NCI-H526 treated with DMSO at 0.1 percent for 48 hours (cell line): ENCODE results near the gene VENTX.

Experiments used
- DNase-seq: peaks from one replicate; lab custom pipeline; 2025; lab: John Stamatoyannopoulos, UW

The VENTX gene

DNA sequence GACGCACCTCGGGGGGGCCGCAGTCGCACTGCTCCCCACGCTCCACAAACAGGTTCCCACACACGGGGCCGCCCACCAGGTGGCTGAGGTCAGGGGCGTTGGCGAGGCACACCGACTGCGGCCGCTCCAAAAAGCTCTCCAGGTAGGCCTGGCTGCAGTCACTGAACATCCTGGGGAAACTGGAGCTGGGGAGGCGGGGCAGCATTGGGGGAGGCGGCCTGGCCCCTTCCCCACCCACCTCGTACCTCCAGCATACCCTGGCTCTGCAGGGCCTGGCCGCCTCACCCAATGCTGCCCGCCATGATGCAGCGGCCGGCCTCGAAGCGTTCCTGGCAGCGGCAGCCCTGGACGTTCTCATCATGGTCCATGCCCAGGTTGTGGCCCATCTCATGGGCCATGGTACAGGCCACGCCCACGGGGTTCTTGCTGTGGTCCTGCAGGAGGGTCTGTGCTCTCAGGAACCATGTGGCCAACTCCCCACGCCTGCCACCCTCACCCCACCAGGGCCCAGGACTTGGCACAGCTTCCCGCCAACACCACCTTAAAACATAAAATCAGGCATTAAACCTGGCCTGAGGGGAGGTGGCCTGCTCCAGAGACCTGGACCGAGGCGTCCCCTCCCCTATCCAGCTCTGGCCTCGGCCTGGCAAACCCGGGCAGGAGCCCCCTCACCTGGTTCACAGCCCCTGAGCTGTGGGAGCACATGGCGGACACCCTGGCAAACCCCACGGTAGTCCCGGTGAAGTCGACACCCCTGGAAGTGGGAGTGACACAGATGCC lies 34.1 kb downstream of the VENTX start:
- DNase-seq, result no peak

DNA sequence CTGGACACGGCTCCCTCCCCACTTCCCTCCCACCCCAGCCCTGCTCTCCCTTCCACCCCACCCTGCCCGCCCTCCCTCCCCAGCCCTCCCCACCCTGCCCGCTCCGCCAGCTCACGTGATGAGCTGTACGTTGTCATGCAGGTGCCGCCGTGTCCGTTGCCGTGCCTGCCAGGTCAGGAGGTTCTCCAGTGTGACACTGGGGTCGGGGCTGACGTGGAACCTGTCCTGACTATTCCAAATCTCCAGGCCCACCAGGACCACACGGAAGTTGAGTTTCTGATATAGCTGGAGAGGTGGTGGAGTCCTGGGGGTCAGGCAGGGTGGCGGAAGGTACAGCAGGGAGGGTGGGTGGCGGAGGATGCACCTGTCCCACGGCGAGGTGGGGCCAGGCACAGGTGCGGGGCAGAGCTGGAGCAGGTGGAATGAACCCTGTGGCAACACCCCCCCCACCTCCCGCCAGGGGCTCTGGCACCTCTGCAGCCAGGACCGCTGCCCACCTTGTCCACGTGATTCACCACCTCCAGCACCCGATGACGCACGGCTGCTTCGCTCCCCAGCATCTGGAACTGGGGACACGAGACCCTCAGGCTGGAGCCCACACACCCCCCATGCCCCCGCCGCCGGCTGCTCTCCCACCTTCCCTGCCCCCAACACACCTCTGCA lies 34.8 kb downstream of the VENTX start:
- no peak for DNase-seq

DNA sequence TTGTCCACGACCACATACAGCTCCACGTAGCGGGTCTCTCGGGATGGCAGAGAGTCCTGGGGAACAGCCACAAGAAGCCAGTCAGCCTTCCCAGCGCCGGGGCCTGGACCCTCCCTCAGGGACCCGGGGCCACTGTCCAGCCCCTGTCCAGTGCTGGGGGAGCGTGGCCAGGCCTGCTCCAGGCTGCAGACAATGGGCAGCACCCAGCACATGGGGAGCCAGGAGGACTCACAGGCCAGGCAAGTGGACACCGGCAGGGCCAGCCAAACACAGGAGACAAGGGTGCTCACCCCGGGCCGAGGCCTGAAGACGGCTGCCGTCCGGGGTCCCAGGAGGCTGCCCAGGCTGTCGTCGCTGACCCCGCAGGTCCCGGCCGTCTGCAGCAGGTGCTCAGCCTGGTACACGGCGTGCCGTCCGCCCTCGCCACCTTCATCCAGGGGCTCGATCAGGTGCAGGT lies 35.3 kb downstream of the VENTX start:
- no peak for DNase-seq

DNA sequence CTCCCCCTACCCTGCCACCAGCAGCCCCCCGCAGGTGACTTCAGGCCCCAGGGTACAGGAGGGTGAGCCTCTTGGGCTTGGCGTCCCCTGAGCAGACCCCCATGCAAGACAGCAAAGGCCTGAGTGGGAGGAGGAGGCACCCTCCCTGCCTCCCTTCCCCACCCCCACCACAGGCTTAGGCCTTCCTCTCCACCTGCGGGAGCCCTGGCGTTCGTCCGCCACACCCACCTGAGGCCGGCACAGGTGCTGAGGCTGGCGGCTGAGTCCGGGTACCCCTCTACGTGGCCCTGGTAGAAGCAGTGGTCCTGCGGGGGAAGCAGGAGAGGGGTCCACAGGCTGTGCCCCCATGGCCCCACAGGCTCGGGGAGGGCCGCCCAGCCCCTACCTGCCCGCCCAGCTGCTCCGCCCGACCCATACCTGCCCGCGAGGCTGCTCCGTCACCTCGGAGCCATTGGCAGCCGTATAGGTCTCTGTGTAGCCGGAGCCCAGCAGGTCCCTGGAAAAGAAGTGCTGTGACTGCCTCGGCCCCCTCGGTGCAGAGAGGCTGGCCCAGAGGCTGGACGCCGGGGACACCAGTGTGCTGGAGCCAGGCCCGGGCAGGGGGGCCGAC lies 36.0 kb downstream of the VENTX start:
- no peak for DNase-seq

DNA sequence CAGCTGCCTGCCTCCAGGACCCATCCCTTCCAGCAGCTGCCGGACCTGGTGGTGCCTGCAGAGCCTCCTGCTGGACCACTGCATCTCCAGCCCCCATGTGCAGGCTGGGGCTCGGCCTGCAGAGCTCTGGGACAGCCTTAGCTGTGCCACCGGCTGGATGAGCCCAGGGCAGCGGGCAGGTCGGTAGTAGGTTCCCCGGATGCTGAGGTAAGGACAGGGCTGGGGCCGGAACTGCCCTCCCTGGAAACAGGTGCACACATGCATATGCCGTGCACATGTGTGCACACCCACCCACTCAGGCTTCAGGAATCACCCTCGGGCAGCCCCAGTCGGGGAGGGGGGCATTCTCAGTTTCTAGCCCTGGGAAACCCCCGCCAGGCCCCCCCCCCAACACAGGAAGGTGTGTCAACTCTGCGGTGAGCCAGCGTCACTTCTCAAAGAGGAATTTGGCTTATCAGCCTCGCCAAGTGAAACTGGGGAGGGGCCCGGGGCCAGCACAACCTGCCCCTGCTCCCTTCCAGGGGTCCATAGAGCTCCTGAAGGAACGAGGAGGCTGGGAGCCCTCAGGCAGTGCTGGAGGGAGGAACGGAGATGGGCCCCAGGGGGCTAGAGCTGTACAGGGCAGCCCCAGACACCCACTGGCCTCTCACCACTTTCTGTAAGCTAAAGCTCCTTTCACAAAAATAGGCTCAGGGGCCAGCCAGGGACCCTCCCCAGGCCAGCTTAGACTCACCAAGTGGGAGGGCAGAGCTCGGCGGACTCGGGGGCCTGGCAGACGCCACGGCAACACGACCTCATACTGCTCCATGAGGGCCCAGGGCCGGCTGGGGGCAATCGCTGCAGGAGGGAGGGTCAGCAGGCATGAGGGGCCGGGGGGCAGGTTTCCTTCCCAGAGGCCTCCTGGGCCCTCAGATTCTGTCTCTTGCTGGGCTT lies 37.4 kb downstream of the VENTX start:
- DNase-seq, result no peak

DNA sequence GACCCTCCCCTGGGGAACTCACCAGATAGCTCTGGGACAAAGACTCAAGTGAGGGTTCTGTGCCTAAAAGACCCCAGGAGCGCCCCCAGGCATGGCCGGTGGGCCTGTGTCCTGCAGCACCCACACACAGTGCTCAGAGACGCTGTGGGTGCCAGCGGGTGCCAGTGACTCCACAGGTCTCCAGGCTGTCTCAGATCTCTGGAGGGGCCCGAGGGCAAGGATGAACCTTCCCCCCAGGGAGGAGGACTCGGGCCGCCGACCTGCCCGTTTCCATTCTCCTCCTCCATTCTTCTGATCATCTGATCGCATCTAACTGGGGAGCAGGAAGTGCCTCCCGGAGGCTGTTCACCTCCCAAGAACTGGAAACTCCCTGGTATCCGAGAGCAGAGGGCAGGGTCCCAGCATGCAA lies 38.0 kb downstream of the VENTX start:
- DNase-seq, result no peak

DNA sequence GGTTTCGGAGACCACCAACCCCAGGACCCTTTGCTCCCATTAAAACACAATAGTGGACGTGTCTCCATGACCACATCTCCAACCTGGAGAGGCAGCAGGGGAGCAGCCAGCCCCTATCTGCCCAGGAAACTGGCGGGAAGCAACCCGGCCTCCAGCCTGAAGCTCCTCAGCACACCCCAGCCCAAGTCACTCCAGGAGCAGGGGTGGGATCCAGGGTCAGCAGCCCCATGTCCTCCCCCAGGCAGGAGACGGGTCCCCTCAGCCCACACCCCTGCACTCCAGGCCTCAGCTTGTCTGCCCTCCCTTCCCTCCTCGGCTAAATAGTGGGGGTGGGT lies 38.4 kb downstream of the VENTX start:
- no peak for DNase-seq

DNA sequence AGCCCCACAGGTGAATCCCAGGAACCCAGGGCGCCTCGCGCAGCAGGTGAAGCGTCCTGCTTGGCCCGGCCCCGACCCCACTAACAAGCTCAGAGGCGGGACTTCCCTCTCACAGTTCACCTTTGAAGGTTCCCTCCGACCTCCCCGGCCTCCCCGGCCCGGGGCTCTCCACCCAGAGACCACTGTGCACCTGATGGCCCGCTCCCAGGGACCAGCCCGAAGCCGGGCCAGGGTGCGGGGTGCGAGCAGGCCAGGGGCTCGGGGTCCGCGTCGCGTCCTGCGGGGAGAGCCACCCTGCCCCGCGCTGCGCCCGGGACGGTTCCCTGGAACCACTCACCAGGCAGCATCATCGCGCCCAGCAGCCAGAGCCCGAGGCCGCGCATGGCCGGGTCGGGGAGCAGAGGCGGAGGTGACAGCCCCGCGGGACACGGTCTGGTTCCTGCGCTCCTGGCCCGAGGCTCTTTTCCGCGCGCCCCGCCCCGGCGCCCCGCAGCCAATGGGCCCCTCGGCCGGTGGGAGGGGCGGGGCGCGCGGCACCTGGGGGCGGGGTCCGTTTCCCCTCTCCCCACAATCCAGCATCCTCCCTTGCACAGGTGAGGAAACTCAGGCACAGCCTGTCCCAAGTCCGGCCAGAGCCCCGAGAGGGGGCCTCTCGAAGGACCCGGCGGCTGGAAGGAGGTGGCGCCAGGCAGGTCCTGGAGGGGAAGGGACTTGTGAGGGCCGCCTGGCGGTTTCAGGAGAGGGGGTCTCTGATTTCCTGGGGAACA lies 39.0 kb downstream of the VENTX start, which contains the start of gene ADAM8:
Gene ADAM8, minus strand, starts transcription at position 434 of the 767 bp plus-strand sequence. Its CDS starts 51 bp downstream, at position 383.
- no peak for DNase-seq

DNA sequence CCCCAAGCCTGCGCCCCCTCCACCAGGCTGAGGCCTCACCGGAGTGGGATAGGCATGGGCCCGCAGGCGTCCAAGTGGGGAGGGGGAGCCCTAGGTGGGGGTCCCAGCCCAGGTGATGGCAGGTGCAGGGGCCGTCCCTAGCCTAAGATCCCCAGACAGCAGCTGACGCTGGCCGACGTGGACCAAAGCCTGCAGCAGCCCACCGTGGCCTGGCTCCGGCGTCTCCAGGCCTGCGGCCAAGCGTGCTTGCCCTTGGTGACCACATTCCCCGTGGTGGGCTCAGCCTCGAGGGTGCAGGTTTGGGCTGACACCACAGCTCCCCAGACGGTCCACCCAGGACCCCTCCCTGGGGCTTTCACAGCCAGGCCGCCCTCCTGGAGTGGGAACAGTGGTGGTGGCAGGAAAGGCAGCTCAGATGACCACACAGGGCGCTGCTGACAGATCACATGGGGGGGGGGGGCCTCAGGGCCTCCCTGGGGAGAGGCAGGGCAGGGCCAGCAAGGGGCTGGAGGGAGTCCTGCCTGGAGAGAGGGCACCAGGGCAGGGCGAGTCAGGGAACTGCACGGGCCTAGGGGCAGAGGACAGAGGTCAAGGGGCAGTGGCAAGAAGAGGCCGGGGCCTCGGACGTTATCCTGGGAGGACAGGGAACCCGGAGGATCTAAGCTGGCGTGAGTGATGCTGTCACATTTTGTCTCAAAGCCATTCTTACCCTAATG lies 39.8 kb downstream of the VENTX start:
- DNase-seq, result no peak

DNA sequence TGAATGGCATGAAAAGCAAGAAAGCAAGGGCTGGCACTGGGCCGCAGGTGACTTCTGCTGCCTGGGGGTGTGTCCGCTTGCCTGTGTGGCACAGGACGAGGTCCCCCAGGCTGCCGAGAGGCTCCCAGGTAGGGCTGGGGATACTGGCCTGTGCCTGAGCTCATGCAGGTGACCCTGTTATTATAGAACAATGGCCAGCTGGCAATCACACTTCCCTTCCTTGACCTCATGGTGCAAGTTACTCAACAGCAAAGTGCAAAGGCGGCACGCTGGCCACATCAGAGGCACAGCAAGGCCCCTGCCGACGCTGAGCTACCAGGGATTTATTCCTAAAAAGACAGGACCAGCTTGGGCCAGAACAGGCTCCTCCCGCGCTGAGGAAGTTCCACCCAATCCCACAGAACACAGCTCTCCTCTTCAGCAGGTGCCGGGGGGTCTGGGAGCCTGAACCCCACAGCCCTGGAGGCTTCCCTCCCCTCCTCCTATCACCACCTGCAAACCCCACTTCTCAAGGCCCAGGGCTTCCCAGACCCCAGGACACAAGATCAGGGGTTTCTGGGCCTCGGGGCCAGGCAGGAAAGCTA lies 40.4 kb downstream of the VENTX start:
- no peak for DNase-seq

DNA sequence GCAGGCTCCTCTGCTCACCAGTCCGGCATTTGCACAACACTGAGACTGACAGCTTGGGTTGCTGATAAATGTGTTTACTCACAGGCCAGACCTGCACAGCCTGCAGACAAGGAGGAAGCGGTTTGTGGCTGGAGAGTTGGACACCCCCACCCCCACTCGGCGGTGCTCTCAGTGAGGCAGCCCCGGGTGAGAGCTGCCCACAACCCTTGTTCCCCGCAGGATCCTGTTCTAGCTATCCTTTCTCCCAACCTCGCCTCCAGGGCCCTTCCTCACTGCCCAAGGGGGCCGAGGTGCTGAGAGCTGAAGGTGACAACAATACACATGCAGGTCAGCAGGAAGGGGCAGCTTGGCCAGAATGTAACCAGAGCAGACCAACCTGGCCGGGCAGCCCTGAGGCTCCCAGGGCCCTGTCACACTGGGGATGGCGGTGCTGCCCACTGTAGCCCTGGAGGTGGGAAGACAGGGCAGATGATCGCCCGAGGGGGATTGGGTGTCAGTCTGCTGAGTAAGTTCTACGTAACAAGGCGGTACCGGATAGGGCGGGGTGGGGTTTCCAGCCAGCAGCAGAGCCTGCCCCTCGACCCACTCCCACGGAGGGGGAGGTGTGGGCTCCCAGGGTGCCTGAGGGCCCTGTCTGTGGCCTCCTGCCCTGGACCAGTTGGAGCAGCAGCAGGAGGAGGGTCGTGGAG lies 41.1 kb downstream of the VENTX start:
- DNase-seq, result no peak

DNA sequence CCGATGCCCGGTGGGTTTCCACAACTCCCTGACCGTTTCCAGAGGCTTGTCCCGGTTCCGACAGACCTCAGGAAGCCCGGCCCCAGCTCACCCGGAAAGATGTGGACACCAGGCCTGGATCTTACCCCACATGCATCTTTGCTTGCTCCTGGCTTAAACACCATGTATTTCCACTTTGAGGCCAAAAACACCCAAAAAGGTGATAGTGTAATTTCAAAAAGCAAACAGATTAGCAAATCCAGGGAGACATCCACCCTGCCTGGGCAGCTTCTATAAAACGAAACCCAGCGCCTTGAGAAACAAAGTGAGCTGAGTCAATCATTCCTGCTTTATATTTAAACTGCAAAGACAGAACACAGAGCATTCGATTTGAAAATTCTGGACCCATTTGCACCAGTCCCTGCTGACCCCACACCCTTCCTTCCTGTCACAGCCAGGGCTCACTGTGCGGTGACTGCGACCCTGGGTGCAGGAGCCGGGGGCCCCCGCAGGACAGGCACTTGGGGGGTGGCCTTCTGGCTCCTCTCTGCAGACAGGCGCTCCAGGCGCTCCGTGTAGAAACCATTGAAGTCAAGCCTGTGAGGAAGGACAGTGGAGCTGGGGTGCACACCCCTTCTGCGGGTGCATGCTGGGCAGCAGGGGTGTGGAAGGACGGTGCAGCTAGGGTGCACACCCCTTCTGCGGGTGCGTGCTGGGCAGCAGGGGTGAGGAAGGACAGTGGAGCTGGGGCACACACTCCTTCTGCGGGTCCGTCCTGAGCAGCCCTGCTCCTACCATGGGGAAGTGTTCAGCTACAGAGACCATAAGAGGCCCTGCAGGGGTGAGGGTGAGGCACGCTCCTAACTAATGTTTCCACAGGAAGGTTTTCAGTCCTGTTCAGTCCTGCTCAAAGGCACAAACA lies 41.9 kb downstream of the VENTX start:
- no peak for DNase-seq

DNA sequence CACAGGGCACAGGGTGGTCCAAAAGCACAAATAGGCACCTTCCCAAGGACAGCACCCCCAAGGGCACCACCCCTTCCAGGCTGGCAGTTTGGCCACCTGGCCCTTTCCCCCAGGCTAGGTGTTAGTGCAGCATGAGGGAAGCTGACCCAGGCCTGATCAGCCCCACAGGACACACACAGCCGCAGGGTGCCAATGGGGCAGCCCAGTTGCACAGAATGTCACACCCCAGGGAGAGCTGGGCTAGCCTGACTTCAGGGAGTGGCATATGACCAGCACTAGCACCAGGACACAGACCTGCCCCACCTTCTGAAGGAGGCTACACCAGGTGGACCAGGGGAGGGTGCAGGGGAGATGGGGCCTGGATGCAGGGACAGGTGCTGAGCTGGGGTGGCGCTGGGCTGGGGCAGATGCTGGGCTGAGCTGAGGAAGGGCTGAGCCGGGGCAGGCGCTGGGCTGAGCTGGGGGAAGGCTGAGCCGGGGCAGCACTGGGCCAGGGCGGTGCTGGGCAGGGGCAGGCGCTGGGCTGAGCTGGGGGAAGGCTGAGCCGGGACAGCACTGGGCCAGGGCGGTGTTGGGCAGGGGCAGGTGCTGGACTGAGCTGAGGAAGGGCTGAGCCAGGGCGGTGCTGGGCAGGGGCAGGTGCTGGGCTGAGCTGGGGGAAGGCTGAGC lies 42.9 kb downstream of the VENTX start:
- no peak for DNase-seq

DNA sequence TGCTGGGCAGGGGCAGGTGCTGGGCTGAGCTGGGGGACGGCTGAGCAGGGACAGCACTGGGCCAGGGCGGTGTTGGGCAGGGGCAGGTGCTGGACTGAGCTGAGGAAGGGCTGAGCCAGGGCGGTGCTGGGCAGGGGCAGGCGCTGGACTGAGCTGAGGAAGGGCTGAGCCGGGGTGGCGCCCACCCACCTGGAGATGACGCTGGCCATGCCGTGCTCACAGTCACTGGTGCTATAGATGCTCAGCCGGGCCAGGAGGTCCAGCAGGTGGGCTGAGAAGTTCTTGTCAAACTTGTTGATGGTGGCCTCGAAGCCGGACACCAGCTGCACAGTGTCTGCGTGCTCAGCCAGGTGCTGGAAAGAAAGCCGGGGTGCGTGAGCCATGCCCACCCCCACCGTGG lies 43.4 kb downstream of the VENTX start:
- DNase-seq, result no peak

DNA sequence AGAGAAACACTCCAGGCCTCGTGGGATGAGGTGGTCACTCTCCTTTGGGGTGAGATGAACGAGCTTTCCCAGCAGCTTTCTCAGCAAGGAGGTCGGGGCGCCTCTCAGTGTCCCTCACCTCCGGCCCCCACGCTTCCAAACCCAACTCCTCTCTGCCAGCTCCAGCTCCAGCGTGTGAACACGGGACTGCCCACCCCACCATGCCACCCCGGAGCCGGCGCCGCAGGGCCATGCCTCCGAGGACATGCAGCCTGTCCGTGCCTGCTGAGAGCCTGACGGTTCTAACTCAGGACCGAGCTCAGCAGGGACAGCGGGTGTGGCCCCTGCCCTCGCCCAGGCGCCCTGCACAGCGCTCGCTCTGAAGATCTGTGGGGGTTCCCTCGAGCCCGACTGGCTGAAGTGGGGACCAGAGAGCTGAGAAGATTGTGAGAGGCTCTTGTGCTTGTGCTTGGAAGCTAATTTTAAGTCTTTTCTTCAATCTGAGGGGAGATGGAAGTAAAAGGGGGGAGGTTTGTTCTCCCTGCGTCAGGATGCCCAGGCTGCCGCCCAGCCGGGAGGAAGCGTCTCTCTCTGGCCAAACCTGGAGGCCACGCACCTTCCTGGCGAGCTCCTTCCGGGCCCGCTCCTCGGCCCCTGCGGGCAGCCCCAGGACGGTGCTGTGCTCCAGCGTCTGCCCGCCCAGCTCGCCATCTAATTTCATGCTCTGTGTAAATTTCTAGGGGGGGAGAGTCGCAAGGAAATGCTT lies 44.1 kb downstream of the VENTX start:
- no peak for DNase-seq

DNA sequence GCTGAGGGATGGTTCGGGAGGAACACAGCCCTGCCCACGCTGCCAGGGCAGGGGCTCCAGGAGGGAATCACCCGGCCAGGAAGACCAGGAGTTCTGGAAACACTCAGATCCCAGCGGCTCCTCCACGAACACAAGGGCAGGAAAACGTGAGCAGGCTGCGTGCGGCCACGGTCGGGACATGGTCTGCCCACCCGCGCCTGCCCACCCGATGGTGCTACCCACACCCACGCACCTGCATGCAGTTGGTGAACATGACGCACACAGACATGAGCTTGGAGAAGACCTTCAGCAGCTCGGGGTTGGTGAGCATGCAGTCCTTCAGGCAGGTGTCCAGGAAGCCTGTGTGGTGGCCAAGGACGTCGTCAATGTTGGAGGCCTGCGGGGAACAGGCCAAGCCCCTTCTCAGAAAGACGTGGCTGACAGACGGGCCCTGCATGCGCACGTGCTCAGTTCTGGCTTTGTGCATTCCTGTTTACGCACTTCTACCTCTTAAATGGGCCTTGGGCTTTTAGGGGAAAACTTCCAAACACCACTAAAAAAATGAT lies 45.3 kb downstream of the VENTX start:
- no peak for DNase-seq

DNA sequence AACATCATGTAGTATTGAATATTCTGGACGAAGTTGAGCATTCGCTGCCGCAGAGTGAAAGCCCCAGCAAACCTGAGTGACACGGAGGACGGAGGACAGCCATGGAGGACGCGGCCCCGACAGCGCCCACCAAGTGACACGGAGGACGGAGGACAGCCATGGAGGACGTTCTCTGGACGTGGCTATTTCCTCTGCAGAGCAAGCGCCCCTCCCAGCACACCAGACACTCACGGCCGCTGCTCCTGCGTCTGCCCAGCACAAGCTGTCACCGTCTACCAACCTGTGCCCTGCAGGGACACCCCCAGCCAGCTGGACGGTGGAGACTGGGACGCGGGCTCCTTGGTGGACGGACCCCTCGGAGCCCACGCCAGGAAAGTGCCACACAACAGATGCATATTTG lies 46.3 kb downstream of the VENTX start:
- DNase-seq, result no peak
